ENCODE data around the gene LTV1. TPM values are rescaled to one million over a fixed set of nuclear protein-coding genes. Genes with fewer than 3 reads are reported as not detected.

Gene LTV1, protein sequence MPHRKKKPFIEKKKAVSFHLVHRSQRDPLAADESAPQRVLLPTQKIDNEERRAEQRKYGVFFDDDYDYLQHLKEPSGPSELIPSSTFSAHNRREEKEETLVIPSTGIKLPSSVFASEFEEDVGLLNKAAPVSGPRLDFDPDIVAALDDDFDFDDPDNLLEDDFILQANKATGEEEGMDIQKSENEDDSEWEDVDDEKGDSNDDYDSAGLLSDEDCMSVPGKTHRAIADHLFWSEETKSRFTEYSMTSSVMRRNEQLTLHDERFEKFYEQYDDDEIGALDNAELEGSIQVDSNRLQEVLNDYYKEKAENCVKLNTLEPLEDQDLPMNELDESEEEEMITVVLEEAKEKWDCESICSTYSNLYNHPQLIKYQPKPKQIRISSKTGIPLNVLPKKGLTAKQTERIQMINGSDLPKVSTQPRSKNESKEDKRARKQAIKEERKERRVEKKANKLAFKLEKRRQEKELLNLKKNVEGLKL
- 17.6 and 22.9 TPM in 2 replicates for total RNA-seq

DNA sequence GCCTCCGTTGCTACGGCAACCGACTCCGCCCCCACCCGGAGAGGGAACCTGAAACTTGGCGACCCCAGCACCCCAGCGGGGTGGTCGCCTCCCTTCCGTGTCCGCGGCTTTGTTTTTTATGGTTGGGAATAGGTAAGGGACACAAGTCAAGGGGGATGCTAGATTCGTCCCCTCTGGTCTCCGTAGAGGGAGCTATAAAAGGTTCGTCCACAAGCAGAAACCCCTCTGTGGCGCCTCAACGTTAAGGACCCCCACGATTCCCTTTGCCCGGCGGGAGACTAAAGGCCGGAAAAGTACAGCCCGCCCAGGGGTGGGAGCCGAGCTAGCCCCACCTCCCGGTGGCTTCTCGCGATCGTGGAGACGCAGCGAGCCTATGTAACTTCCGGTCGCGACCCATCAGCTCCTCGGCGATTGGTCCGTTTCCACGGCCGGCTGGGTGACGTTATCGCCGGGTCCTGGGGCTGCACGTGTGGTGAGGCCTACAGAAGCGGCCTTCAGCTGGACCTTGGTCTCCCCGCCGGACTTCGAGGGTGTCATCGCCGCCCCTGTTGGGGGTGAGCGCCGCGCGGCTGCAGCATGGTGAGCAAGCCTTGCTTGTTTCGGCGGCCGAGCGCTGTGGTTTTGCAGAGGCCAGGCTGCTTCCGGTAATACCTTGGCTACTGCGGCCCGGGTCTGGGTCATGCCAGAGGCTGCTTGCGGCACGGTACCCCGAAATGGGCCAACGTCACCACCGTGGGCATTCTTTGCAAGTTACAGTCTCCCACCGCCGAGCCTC is at the start of gene LTV1:
Gene LTV1 (plus strand): TSS at position 437 of the 775 bp plus-strand sequence. CDS start 140 bp downstream, at position 577.

GRCh38 chr6:143864234-143864633 is 21.1 kb downstream of the LTV1 start, which contains the start of gene ZC2HC1B:
TSS of gene ZC2HC1B (plus strand) at chr6:143864474. CDS start at chr6:143864540, 66 bp downstream.

Small RNAs within 50 kb of the gene (small RNA-seq; reads per million reads assigned to genes)
- not detected for gene ZC2HC1B

Other genes starting within 250 kb of the LTV1 start
- gene PHACTR2, start 165.4 kb upstream of the LTV1 start, total RNA-seq: 40.9 and 44.8 TPM in 2 replicates
- gene ZC2HC1B, start 21.1 kb downstream of the LTV1 start, total RNA-seq: not detected in 2 replicates
- 19.2 and 26.5 TPM in 2 replicates for gene PLAGL1, start 164.9 kb downstream of the LTV1 start, total RNA-seq